HG03139 (cell line): ENCODE results near the gene PARD3B.

Experiments used
- ATAC-seq: cut with Tn5 transposase; IDR thresholded peaks from one replicate; pipeline ENCODE4 v1.9.1; 2021; ENCODE audit not compliant: unreplicated experiment

Gene PARD3B

GRCh38 chr2:204827701-204828590 lies 282.7 kb downstream of the PARD3B start:
- ATAC-seq: no peak

GRCh38 chr2:204834716-204835384 lies 289.6 kb downstream of the PARD3B start:
- no peak for ATAC-seq

- ATAC-seq: no peak
Observed at GRCh38 chr2:204835786-204836185, 290.5 kb downstream of the PARD3B start.

GRCh38 chr2:204840504-204840903 lies 295.2 kb downstream of the PARD3B start:
- no peak for ATAC-seq

- ATAC-seq: no peak
Observed at GRCh38 chr2:204842068-204842467, 296.8 kb downstream of the PARD3B start.

GRCh38 chr2:204842661-204843485 lies 297.6 kb downstream of the PARD3B start:
- no peak for ATAC-seq

- no peak for ATAC-seq
Observed at GRCh38 chr2:204846471-204846870, 301.2 kb downstream of the PARD3B start.

- no peak for ATAC-seq
Observed at GRCh38 chr2:204849892-204850291, 304.6 kb downstream of the PARD3B start.

GRCh38 chr2:204850581-204850980 lies 305.3 kb downstream of the PARD3B start:
- ATAC-seq: no peak

GRCh38 chr2:204853905-204854304 lies 308.6 kb downstream of the PARD3B start:
- ATAC-seq: no peak

GRCh38 chr2:204860274-204860673 lies 315.0 kb downstream of the PARD3B start:
- ATAC-seq: no peak

- no peak for ATAC-seq
Observed at GRCh38 chr2:204862809-204863208, 317.5 kb downstream of the PARD3B start.

GRCh38 chr2:204863336-204863735 lies 318.1 kb downstream of the PARD3B start:
- no peak for ATAC-seq

GRCh38 chr2:204869132-204869823 lies 324.0 kb downstream of the PARD3B start:
- ATAC-seq: no peak

- ATAC-seq: no peak
Observed at GRCh38 chr2:204870053-204870452, 324.8 kb downstream of the PARD3B start.

- no peak for ATAC-seq
Observed at GRCh38 chr2:204871231-204871953, 326.1 kb downstream of the PARD3B start.

GRCh38 chr2:204876311-204876710 lies 331.0 kb downstream of the PARD3B start:
- no peak for ATAC-seq

- ATAC-seq: no peak
Observed at GRCh38 chr2:204877691-204878090, 332.4 kb downstream of the PARD3B start.

GRCh38 chr2:204880928-204881327 lies 335.7 kb downstream of the PARD3B start:
- ATAC-seq: no peak

- no peak for ATAC-seq
Observed at GRCh38 chr2:204881655-204882054, 336.4 kb downstream of the PARD3B start.
